Panc1 (cell line): Measurements from ENCODE around the gene TRAPPC14.

Experiments used
- POLR2AphosphoS5 ChIP-seq: IDR thresholded peaks from 2 replicates; pipeline ENCODE4 v1.6.1; 2012; ENCODE audit warnings: mild to moderate bottlenecking, low read depth, low read length, moderate library complexity
- REST ChIP-seq, 2 experiments: IDR thresholded peaks; 2 replicates each; pipeline ENCODE4 v1.6.1; 2011 to 2012; ENCODE audit warnings: low read depth in 2 of 2, control low read depth in 1 of 2, low read length in 1 of 2, mild to moderate bottlenecking in 1 of 2, moderate library complexity in 1 of 2; ENCODE audit not compliant: insufficient read depth in 1 of 2
- SIN3A ChIP-seq: IDR thresholded peaks from 2 replicates; pipeline ENCODE4 v1.6.1; 2012; ENCODE audit warnings: low read depth, mild to moderate bottlenecking, low read length, moderate library complexity, borderline replicate concordance; ENCODE audit not compliant: insufficient read depth
- TCF7L2 ChIP-seq: IDR thresholded peaks from 2 replicates; pipeline ENCODE4 v1.6.1; 2011; ENCODE audit warnings: mild to moderate bottlenecking, low read depth, low read length, inconsistent platforms
- TF ChIP-seq, protein P1 (sequence below): fragments of 450-650 bp; IDR thresholded peaks from 2 replicates; pipeline ENCODE4 v1.5.1; 2017; ENCODE audit warnings: mild to moderate bottlenecking

GRCh38 chr7:100200693-100201092 is 42.2 kb upstream of the TRAPPC14 start:
- TF ChIP-seq, protein P1, sequence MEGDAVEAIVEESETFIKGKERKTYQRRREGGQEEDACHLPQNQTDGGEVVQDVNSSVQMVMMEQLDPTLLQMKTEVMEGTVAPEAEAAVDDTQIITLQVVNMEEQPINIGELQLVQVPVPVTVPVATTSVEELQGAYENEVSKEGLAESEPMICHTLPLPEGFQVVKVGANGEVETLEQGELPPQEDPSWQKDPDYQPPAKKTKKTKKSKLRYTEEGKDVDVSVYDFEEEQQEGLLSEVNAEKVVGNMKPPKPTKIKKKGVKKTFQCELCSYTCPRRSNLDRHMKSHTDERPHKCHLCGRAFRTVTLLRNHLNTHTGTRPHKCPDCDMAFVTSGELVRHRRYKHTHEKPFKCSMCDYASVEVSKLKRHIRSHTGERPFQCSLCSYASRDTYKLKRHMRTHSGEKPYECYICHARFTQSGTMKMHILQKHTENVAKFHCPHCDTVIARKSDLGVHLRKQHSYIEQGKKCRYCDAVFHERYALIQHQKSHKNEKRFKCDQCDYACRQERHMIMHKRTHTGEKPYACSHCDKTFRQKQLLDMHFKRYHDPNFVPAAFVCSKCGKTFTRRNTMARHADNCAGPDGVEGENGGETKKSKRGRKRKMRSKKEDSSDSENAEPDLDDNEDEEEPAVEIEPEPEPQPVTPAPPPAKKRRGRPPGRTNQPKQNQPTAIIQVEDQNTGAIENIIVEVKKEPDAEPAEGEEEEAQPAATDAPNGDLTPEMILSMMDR: no peak
- TF ChIP-seq POLR2AphosphoS5 (no peak), SIN3A (no peak), REST (IDR thresholded peaks at IDR 0.05; ENCODE audit: insufficient read depth in 1 of 2, low read depth in 2 of 2, low read length in 1 of 2) (no peak), TCF7L2 (no peak)
